KMS-11 (cell line): ENCODE measurements around the gene ARSD.

ENCODE experiments used
- H2AFZ ChIP-seq: fragments of 200-600 bp; sonication (generic); 2 replicates; pipeline ENCODE4 v1.6.1; 2016; ENCODE audit warnings: antibody characterized with exemption, mixed run types, low read depth
- H3K27ac ChIP-seq: fragments of 200-600 bp; sonication (generic); 2 replicates; pipeline ENCODE4 v1.6.1; 2016; ENCODE audit warnings: mild to moderate bottlenecking, mixed run types
- H3K27me3 ChIP-seq: fragments of 200-600 bp; sonication (generic); 2 replicates; pipeline ENCODE4 v1.6.1; 2017; ENCODE audit warnings: mild to moderate bottlenecking, low read depth, mixed run types, moderate library complexity; ENCODE audit not compliant: insufficient read depth
- H3K36me3 ChIP-seq: fragments of 200-600 bp; sonication (generic); 2 replicates; pipeline ENCODE4 v1.6.1; 2017; ENCODE audit warnings: mild to moderate bottlenecking, mixed run types; ENCODE audit not compliant: insufficient read depth
- H3K4me1 ChIP-seq: fragments of 200-600 bp; sonication (generic); 2 replicates; pipeline ENCODE4 v1.6.1; 2016; ENCODE audit warnings: mild to moderate bottlenecking, low read depth, mixed run types; ENCODE audit not compliant: poor library complexity, severe bottlenecking
- H3K4me2 ChIP-seq: fragments of 200-600 bp; sonication (generic); 2 replicates; pipeline ENCODE4 v1.7.0; 2016; ENCODE audit warnings: mild to moderate bottlenecking, mixed run types
- H3K4me3 ChIP-seq: fragments of 200-600 bp; sonication (generic); IDR thresholded peaks from 2 replicates; pipeline ENCODE4 v1.6.1; 2017; ENCODE audit warnings: low read depth, low read length, mixed read lengths; ENCODE audit not compliant: insufficient read depth
- H3K79me2 ChIP-seq: fragments of 200-600 bp; sonication (generic); 2 replicates; pipeline ENCODE4 v1.6.1; 2016; ENCODE audit warnings: low read depth, mixed run types; ENCODE audit not compliant: insufficient read depth
- H3K9ac ChIP-seq: fragments of 200-600 bp; sonication (generic); 2 replicates; pipeline ENCODE4 v1.6.1; 2016; ENCODE audit warnings: mild to moderate bottlenecking, mixed run types
- H4K20me1 ChIP-seq: fragments of 200-600 bp; sonication (generic); 2 replicates; pipeline ENCODE4 v1.6.1; 2016; ENCODE audit warnings: mild to moderate bottlenecking, mixed run types; ENCODE audit not compliant: insufficient read depth
- TF ChIP-seq, protein P1 (sequence below): fragments of 200-600 bp; sonication (generic); conservative IDR thresholded peaks from 2 replicates; pipeline ENCODE4 v1.6.1; 2017; ENCODE audit warnings: low read depth, mild to moderate bottlenecking, antibody characterized with exemption, low read length, moderate library complexity, mixed read lengths

ARSD gene

DNA sequence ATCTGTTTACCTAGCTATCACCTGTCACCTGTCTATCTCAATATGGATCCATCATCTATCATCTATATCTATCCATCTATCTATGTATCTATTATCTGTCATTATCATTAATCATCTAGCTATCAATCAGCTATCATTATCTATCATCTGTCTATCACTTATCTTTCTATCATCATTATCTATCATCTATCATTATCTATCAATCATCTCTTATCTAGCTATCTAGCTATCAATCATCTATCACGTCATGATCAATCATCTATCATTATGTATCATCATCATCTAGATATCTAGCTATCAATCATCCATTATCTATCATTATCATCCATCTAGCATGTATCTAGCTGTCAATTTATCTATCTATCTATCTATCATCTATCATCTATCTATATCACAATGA is 7.9 kb downstream of the ARSD start:
- Histone ChIP-seq H3K27ac (no peak overlapping the region), H3K4me2 (no peak overlapping the region), H3K79me2 (no peaks in the 10 kb centered on the region), H4K20me1 (no peaks in the 10 kb centered on the region), H3K27me3 (no peaks in the 10 kb centered on the region), H3K4me3 (no peak overlapping the region), H3K4me1 (no peaks in the 10 kb centered on the region), H3K36me3 (no peaks in the 10 kb centered on the region), H2AFZ (no peak overlapping the region), H3K9ac (no peak overlapping the region)
- TF ChIP-seq, protein P1, sequence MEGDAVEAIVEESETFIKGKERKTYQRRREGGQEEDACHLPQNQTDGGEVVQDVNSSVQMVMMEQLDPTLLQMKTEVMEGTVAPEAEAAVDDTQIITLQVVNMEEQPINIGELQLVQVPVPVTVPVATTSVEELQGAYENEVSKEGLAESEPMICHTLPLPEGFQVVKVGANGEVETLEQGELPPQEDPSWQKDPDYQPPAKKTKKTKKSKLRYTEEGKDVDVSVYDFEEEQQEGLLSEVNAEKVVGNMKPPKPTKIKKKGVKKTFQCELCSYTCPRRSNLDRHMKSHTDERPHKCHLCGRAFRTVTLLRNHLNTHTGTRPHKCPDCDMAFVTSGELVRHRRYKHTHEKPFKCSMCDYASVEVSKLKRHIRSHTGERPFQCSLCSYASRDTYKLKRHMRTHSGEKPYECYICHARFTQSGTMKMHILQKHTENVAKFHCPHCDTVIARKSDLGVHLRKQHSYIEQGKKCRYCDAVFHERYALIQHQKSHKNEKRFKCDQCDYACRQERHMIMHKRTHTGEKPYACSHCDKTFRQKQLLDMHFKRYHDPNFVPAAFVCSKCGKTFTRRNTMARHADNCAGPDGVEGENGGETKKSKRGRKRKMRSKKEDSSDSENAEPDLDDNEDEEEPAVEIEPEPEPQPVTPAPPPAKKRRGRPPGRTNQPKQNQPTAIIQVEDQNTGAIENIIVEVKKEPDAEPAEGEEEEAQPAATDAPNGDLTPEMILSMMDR: no peak

DNA sequence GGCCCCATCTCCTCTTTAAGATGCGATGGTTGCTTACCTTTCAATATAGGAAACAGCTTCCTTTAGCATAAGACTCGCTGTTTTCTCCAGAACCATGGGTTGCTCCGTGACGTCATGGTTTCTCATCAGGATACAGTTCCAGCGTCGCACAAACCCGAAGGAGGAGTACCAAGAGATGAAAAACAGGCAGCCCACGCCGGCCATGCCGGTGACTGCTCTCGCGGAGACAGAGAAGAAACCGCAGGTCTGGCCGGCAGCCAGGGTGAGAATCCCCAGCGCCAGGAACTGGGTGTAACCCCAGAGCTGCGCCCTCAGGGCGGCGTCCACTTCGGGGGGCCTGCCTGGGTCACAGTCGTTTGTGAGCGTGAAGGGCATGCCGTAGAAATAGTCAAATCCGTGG is 11.4 kb downstream of the ARSD start:
- TF ChIP-seq, protein P1: no peak
- Histone ChIP-seq H3K9ac (no peak overlapping the region), H4K20me1 (no peaks in the 10 kb centered on the region), H2AFZ (no peak overlapping the region), H3K4me2 (no peak overlapping the region), H3K36me3 (no peaks in the 10 kb centered on the region), H3K4me3 (no peak overlapping the region), H3K79me2 (no peaks in the 10 kb centered on the region), H3K27me3 (no peaks in the 10 kb centered on the region), H3K27ac (no peak overlapping the region), H3K4me1 (no peaks in the 10 kb centered on the region)

DNA sequence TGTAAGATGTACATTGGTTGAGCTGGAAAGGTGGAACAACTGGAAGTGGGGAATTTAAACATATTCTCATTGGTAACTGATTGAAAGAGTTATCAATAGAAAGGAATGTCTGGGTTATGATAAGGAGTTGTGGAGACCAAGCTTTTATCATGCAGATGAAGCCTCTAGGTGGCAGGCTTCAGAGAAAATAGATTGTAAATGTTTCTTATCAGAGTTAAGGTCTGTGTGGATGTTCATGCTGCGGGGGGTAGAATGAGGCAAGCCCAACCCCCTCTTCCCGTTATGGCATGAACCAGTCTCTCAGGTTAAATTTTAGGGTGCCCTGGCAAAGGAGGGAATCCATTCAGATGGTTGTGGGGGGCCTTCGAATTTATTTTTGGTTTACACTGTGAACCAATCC is 16.0 kb downstream of the ARSD start:
- Histone ChIP-seq H4K20me1 (no peaks in the 10 kb centered on the region), H3K4me3 (no peak overlapping the region), H3K27ac (no peak overlapping the region), H2AFZ (no peak overlapping the region), H3K4me2 (no peak overlapping the region), H3K4me1 (no peaks in the 10 kb centered on the region), H3K27me3 (no peaks in the 10 kb centered on the region), H3K36me3 (no peaks in the 10 kb centered on the region), H3K9ac (no peak overlapping the region), H3K79me2 (no peaks in the 10 kb centered on the region)
- TF ChIP-seq, protein P1: no peak

DNA sequence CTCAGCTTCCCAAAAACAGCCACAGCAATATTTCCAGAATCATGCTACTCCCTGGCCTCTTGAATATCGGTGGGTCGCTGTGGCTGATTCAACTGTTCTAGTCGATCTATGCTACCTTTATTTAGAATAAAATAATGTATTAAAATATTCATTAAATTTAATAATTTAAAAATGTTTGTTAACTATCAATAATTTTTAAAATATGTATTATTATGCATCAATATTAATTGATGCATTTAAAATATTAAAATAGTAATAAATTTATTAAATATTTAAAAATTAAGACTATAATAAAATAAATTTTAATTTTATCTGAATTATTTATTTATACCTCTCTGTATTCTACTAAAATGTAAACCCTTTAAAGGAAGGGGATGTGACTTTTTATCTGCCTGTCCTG is 19.0 kb downstream of the ARSD start:
- TF ChIP-seq, protein P1: no peak
- Histone ChIP-seq H2AFZ (no peak overlapping the region), H3K79me2 (no peaks in the 10 kb centered on the region), H3K9ac (no peak overlapping the region), H3K36me3 (no peaks in the 10 kb centered on the region), H4K20me1 (no peaks in the 10 kb centered on the region), H3K4me1 (no peaks in the 10 kb centered on the region), H3K4me3 (no peak overlapping the region), H3K27me3 (no peaks in the 10 kb centered on the region), H3K4me2 (no peak overlapping the region), H3K27ac (no peak overlapping the region)
